ENCODE measurements around the gene SH3BP4.

GRCh38 chr2:234991793-234992192 lies 40.0 kb downstream of the SH3BP4 start:
- no peak for TF ChIP-seq POLR2A (IDR thresholded peaks at IDR 0.05; ENCODE audit: low read length)
- TF ChIP-seq GATA1 (IDR thresholded peaks at IDR 0.05; ENCODE audit: low read depth, low read length), result no peak

Data from erythroblast (primary cell).